GM19351 (cell line): Measurements from ENCODE around the gene ZNF444.
A peak's percentile ranks its signal among the peaks of the same experiment; 100 is the strongest.

ENCODE experiments used
- ATAC-seq: cut with Tn5 transposase; IDR thresholded peaks from one replicate; pipeline ENCODE4 v1.9.1; 2021; ENCODE audit warnings: mild to moderate bottlenecking, moderate library complexity; ENCODE audit not compliant: unreplicated experiment

The ZNF444 gene

DNA sequence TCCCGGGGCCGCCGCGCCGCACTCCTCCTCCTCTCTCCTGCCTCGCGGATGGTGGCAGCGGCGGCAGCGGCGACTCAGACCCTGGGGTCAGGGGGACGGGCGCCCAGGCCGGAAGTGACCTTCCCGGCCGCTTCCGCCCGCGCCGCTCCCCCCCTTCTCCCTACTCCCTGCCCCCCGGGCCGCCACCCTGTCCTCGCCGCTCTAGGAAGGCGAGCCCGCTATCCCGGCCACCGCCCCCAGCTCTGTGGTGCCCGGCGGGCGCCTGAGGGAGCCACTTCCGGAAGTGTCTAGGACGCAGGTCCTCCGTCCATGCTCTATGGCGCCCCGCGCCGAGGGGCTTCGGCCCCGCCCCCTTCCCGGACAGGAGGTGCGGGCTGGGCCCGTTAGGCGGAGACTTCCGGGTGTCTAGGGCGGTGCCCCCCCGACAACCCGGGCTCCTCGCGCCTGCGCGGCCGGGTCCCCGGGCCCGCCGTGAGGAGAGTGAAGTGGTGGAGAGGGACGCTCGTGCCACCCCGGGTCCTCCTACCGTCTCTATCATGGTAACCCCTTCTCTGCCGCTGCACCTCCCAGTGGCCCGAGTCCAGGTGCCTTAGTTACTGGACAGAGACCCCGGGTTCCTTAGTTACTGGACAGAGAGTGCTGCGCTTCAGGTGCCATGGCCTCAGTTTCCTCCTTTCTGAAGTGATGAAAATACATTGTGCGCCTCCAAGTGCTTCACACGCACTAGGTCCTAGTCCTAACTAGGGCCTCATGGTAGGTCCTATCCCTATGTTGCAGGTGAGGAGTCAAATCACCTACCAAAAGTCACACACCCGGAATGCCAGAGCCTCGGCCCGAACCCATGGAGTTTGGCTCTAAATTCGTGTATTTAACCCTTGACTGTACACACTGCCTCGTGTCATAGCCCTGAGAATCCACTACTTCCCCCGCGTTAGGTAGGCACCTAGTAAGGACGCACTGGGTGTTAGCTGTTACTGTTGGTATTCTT is 19.6 kb upstream of the ZNF444 start, which contains the start of gene ZNF787:
Gene ZNF787 (minus strand): TSS at position 116 of the 988 bp plus-strand sequence. CDS start 18,078 bp downstream, outside the sequence.
- peak; percentile 82 for ATAC-seq

DNA sequence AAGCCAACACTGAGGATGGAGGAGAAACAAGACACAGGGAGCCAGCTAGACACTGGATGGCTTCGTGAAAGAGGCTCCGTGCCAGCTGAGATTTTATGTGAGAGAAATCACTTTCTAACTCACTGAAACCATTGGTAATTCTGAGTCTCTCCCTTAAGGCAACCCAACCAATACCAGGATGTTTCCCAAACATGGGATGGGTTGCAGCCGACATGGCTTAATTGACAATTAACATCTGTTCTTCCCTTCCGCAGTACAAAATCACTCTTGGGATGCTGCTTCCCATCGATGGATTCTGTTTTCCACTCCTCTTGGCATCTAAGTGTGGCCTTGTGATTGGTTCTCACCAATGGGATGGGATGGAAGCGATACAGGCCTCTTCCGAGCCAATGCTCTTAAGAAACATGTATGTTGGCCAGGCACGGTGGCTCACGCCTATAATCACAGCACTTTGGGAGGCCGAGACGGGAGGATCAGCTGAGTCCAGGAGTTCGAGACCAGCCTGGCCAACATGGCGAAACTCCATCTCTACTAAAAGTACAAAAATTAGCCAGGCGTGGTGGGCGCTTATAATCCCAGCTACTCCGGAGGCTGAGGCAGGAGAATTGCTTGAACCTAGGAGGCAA is 17.7 kb upstream of the ZNF444 start:
- no peak for ATAC-seq

DNA sequence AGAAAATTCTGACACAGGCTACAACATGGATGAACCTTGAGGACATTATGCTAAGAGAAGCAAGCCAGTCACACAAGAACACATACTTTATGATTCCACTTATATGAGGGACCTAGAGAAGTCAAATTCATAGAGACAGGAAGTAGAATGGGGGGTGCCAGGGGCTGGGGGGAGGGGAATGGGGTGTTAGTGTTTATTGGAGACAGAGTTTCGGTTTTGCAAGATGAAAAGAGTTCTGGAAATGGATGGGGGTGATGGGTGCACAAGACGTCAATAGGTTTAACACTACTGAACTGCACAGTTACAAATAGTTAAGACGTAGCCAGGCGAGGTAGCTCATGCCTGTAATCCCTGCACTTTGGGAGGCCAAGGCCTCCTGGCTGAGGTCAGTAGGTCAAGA is 16.5 kb upstream of the ZNF444 start:
- no peak for ATAC-seq

DNA sequence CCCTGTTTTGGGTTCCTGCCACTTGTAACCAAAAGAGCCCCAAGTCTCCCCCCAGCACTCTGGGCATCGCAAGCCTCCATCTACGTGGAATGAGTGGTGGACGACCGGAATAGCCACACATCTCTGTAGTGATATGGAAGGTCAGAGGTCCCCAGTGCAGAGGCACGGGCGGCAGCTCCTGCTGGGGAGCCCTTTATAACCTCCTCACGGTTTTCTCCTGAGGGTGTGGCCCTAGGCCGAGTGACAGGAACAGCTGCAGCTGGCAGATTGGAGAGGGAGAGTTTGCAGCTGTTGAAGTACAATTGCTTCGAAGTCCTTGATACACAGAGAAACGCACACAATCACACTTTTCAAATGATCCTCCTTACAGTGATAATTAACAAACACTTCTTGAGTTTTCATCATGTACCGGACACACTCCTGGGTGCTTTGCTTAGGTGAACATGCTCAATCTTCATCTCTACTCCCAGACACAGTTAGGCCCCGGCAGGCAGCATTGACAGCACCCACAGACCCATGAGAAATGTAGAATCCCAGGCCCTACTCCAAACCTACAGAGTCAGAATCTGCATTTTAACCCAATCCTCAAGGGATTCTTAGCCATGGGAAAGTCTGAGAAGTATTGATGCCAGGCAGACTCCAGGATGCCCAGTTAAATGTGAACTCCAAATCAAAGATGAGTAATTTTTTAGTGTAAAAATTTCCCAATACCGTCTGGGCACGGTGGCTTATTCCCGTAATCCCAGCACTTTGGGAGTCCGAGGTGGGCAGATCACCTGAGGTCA is 15.1 kb upstream of the ZNF444 start:
- ATAC-seq: no peak

DNA sequence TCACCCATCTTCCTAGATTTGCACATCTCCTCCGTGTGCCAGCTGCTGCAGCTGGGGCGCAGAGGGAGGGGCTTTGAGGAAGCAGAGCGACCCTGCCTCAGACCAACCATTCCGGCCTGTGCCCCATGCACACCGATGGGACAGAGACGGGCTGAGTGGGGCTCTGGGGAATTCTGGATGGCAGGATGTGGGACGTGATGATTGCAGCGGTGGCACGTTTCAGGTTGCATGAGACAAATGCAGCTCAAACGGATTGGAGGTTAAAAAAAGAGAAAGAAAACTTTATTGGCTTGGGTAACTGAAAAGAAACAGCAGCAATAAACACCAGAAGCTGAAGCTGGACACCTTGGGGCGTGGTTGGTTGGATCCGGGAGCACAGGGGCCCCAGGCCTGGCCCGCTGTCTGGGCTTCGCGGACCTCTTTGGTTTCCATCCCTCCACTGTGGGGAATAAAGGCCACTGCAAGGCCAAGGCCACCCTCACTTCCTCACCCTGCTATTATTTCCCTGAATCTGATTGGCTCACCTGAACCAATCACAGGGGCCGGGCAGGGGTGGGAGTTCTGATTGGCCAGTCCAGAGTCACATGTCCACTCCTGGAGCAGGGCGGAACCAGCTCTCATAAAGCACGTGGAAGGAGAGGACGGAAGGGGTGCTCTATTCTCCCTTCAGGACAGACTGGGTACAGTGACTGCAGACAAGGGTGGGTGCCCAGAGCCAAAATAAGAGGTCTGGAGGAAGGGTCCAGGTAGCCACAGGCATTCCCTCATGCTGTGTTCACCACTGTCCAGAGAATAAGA is 13.9 kb upstream of the ZNF444 start:
- ATAC-seq: no peak

DNA sequence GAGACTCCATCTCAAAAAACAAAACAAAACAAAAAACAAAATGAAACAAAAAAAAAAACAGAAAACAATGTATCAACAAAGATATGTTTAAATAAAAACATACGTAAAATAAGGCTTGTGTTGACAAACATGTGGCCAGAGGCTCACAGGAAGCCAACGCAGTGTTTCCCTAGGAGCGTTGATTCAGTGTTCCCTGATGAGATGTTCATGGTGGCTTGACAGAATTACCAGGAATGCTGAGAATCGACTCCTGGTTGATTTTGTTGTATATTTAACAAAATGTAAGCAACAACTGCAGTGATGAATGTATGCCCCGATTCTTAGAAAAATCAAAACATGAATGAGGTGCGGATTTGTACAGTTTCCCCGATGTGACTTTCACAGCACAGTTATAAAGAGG is 11.1 kb upstream of the ZNF444 start:
- ATAC-seq: no peak

DNA sequence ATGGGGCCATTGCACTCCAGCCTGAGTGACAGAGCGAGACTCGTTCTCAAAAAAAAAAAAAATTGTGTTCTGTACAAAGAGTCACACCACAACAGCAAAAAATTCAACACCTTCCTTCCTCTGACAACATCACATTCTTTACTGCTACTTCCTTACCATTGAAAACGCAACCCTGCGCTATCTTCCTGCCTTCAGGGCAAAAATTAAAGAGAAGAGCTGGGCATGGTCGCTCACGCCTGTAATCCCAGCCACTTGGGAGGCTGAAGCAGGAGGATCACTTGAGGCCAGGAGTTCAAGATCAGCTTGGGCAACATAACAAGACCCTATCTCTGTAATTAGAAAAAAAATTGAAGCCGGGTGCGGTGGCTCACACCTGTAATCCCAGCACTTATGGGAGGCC is 9.4 kb upstream of the ZNF444 start:
- no peak for ATAC-seq

DNA sequence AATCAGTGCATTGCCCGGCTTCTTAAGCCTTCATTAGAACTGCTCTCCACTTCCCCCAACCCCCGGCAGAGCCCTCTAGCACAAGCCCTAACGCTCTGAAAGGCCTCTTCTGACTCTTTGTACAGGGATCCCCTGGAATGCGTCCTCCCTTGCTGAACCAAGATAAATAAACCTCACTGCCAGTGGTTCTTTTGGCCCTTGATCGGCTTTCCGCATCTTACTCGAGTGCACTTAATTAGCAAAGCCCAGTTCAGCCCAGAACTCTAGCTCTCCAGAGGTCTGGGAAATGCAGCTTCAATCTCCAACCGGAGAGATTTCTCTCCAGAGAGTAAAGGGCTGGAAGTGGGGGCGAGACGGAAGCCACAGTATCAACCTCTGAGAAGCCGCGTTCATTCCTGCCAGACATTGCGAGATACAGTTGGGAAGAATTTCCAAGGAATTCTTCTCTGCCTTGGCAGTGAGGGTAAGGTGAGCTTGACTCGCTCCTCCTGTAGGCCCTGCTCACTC is 8.7 kb upstream of the ZNF444 start:
- no peak for ATAC-seq

DNA sequence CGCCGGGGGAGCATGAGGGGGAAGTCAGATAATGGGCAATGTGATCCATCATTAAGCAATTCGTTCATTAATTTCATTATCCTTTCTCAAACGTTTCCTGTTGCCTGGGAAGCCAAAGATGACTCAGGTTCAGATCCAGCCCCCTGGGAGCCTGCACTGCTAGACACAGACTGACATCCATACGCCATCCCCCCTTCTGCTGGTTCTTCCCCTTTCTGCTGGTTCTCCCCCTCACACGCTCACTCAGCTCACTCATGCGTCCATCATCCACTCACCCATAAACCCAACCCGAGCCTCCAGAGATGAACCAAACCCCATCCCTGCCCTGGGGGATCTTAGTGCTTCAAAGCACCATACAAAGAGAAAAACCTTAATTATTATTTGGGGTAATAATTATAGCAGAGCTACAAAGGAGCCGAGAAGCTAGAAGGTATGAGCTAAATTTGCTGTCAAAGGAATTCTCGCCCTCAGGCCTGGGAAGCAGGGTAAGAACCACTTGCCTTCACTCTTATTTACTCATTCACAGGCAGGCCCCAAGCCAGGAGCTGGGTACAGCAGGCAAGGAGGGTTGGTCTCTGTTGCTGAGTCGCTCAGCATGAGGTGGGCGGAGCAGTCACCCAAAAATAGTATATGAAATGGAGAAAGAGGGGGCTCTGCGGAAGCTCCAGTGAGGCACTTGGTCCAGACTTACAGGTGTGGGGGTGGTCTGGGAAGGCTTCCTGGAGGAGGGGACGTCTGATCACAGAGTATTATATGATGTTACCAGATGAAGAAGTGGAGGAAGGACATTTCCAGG is 7.0 kb upstream of the ZNF444 start:
- ATAC-seq: no peak

DNA sequence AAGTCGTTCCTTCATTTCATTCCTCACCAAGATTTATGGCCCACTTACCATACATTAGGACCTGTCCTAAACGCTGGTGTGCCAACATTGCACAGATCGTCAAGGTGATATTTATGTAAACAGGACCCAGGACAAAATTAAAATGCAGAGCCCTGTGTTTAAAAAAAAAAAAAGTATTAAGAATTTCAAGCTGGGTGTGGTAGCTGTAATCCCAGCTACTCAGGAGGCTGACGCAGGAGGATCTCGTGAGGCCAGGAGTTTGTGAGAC is 6.5 kb upstream of the ZNF444 start:
- ATAC-seq: no peak

DNA sequence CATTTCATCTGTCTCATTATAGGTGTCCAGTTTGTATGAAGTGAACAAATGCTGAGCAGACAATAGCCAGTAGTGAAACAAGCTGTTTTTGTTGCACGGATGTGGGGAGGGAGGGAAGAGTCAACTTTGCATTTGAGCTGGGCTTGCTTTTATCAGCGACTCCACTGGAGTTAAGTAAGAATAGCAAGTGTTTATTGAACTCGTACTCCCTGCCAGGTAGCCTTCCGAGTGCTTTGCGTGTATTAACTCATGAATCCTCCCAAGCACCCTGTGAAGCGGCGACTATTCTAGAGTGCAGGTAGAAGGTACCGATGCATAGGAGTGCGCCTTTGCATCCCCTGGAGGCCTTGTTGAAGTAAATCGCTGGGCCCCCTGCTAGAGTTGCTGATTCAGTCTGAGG is 4.7 kb upstream of the ZNF444 start:
- ATAC-seq: no peak

DNA sequence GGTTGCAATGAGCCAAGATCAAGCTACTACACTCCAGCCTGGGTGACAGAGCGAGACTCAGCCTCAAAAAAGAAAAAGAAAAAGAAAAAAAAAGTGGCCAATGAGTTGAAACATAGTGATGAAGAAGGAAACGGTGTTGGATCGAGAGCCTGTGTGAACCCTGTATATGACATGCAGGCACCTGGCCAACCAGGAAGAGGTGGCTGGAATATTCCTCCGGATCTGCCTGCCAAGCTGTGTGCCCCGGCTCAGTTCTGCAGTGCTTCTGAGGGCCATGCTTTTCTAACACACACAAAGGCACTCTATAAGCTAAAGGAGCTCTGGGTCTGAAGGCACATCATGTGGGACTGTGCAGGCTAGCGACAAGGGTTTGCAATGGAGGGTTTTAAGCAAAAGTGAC is 3.7 kb upstream of the ZNF444 start:
- ATAC-seq: no peak

DNA sequence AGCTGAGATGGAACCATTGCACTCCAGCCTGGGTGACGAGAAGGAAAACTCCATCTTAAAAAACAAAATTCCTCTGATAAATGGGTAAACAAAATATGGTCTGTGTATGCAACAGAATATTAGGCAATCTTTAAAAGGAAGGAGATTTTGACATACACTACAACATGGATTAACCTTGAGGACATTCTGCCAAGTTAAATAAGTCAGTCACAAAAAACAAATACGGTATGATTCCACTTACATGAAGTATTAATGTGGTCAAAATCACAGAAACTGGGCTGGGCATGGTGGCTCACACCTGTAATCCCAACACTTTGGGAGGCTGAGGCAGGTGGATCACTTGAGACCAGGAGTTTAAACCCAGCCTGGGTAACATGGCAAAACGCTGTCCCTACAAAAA is 3.0 kb upstream of the ZNF444 start:
- no peak for ATAC-seq

DNA sequence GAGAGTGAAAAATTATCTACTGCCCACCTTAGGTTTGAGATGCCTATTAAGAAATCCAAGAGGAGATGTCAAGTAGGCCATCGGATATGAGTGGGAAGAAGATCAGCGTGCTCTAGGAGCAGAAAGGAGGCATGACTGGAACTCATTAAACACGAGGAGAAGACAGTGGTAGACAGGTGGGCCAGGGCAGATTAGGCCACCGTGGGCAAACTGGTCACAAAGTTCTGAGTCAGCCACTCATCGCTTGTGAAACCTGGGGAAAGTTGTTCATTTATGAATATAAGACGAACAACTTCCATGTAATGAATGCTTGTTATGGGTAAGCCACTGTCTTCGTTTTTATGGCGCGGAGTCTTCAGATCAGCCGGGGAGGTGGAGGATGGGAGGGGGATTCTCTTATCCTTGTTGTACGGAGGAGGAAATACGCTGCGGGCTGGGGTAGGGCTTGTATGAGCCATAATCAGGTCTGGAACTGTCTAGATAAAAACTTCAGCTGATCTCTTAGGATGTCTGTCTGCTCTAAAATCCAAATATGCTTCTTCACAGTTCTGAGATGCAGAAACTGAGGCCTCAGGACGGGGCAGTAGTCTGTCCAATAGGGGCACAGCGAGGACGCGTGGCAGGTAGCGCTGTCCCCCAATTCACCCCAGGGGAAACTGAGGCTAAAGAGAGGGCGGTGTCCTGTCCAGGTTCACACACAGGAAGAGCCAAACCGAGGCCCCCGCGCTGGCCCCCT is 1.1 kb upstream of the ZNF444 start:
- peak; percentile 1 for ATAC-seq

DNA sequence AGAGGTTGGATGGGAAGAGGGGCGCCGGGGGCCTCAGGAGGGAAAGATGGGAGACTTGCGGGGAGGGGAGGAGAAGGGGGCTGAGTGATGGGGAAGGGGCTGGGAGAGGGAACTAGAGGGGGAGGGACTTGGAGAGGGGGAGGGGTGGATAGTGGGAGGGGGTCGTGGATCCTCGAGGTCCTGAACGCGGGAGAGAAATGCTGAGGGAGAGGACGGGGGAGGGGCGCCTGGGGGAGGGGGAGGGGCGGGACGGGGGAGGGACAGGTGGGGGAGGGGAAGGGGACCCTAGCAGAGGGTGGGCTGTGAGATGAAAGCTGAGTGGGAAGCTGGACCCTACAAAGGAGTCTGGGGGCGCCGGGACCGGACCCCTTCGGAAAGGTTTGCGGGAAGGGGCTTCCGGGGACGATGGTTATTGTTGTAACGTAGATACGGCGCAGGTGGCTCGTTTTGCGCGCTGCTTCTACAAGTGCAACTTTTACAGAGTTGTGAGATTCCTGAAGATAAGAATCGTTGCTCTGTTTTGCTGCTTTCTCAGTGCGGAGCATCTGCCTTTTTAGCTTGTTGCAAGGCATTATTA is 418 bp downstream of the ZNF444 start:
- no peak for ATAC-seq

DNA sequence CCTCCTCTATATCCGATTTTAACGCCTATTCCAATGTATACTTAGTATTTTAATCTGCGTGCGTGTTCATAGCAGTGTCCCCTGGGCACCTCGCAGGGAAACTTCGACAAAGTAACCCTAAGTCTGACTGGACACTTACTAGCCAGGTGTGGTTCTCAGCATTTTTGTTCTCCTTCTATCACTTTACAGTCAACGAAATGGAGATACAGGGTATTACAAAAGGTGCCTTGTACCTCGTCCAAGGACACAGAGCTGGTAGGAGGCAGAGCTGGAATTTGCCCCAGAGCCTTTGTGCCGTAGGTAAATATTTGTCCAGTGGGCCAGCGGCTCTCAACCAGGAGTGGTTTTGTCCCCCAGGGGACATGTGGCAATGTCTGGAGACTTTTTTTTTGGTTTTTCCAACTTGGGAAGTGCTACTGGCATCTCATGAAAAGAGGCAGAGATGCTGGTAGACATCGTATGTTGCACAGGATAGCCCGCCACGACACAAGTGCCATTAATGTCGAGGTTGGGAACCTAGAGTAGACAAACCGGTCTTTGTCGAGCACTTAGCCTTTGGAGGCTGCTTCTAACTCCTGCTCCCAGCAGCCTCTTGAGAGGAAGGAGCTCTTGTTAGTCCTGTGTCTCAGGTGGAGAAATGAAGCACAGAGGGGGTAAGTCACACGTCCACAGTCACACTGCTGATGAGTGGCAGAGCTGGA is 1.1 kb downstream of the ZNF444 start:
- no peak for ATAC-seq

DNA sequence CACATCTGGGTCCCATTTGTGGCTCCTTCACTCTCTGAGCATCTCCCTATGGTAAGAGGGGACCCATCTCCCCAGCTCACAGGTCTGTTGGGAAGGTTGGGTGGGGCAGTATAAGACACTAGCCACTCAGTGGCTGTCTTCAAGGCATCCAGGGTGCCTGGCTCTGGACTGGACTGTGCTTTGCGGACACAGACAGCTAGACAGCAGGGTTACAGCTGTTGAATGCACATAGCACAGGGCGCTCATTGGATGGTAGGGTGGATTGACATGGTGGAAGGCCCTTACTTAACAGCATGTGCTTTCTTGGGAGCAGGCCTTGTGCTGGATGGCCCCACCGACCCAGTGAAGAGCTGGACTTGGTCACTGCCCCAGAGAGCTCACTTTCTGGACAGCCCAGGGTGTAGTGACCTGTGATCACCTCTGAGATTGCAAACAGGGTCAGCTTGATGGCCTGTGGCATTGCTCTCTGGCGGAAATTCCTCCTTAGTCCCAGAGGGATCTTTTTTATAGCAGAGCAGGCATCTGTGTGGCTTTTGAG is 1.9 kb downstream of the ZNF444 start:
- ATAC-seq: no peak

DNA sequence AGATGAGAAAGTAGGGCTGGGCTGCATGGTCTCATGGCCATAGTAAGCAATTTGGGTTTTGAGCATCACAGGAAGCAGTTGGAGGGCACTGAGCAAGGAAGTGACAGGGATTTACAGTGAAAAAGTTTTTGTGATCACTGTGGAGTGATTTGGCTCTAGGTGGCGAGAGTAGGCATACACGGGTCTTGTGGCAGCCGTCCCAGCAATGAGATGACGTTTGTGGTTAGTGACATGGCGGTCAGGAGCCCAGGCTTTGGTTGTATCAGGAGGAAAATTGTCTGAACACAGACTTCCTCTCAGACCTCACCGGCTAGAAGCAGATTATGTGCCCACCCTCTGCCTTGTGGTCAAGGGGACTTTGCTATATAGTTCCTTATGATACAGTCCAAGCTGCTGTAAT is 3.3 kb downstream of the ZNF444 start:
- ATAC-seq: no peak
